HG03039 (cell line): ENCODE results near the gene SRP54.
"Not testable (repeated sequence)": the region's sequence is repeated elsewhere in the genome, so short reads cannot be mapped to it uniquely, and the experiment has no call there.

Source experiments
- ATAC-seq: cut with Tn5 transposase; IDR thresholded peaks from one replicate; pipeline ENCODE4 v1.9.1; 2021; ENCODE audit warnings: mild to moderate bottlenecking, moderate library complexity; ENCODE audit not compliant: unreplicated experiment

The SRP54 gene

DNA sequence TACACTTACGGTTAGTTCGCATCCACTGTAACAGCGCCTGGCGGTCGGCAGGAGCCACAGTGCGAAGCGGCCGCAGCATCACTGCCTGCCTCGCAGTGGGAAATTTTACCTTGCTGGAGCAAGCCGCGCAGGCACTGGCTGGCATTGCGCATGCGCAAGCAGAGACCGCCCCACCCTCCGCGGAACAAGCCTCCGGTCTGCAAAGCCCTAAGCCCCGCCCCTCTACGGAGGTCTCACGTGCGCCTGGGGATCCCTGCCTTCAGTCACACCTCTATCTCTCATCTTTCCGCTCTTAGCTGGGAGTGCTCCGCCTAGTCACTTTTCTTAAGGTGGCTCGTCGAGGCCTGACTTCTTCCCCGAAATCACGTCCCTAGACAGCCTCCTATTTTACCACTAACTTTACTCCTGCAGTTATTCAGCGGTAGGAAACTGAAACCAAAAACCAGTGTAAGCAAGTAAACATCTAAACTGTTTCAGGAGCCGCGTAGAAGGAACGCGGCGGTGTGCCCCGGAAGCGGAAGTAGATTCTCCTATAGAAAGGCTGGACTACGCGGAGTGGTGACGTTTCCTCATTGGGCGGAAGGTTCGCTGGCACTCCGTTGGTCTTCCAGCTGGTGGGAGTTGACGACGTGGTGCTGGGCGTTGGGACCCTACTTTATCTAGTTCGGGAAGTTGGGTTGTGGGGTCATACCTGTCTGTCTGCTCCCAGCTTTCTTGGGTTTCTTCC is at the start of gene SRP54:
Gene SRP54, plus strand, starts transcription at position 572 of the 727 bp plus-strand sequence. CDS start 13,718 bp downstream, outside the sequence.
- ATAC-seq = peak; percentile 77

DNA sequence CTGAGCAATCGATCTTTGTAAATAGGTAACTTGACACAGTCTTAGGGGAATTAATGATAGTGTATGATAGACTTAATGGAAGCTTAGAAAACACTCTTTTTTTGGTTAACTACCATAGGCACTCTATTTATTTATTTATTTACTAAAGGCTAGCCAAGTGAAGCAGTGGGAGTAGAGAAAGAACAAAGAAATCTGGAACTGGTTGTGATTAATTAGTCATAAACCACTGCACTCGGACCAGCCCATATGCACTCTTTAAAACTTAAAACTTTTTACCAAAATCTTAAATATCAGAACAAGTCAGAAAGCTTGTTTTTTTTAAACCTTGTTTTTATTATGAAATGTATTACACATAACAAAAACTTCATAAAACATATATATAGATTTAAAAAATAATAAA is 49.5 kb upstream of the SRP54 start:
- no peak for ATAC-seq

DNA sequence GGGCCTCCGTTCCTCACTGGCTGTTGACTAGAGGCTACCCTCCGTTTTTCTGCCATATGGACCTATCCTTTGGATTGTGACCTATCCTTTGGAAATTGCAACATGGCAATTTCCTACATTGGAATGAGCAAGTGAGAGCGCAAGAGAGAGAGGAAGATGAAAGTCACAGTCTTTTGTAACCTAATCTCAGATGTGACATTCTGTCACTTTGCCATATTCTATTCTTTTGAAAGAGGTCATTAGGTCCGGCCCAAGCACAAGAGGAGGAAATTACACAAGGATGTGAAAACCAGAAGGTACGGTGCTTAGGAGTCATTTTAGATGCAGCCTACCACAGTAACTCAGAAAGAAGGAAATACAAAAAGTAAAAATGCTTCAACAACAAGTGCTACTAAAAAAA is 47.3 kb upstream of the SRP54 start:
- ATAC-seq = no peak

DNA sequence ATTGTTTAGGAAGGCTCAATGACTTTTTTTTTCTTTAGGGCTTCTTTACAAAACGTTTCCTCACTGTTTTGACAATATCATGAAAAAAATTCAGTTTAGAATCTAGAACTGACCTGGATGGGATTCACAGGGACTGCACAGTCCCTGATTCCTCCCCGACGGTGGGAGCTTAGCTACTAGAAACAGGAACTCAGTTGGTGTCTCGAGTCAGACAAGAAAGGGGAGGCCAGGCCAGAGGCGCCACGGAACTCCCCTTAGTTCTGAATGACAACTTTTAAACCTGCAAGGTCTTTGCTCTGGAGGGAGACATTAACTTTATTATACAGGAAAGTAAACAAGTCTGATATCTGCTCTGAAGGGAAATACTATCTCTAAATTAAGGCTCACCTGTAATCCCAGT is 45.4 kb upstream of the SRP54 start:
- no peak for ATAC-seq

DNA sequence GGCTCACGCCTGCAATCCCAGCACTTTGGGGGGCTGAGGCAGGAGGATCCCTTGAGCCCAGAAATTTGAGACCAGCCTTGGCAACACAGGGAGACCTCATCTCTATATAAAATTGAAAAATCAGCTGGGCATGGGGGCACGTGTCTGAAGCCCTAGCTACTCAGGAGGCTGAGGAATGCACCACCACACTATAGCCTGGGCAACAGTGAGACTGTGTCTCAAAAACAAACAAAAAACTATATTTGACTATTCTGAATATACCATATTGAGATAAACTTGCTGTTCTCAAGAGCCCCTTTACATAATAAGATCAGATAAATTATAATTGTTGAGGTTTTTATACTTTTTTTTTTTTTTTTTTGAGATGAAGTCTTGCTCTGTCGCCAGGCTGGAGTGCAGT is 44.9 kb upstream of the SRP54 start:
- no peak for ATAC-seq

DNA sequence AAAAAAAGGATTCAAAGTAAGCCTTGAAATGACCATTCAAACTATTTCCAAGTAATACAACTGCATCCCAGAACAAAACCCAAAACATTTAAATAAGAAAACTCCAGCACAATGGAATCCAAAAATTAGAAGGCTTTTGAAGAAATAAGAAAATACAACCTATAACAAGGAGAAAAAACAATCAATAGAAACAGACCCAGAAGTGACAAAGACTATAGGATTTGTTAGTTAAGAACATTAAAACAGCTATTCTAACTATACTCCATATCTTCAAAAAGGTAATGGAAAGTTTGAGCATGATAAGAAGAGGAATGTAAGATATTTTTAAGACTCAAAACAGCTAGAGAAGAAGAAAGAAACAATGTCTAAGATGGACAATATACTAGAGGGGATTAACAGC is 39.3 kb upstream of the SRP54 start:
- ATAC-seq = no peak

DNA sequence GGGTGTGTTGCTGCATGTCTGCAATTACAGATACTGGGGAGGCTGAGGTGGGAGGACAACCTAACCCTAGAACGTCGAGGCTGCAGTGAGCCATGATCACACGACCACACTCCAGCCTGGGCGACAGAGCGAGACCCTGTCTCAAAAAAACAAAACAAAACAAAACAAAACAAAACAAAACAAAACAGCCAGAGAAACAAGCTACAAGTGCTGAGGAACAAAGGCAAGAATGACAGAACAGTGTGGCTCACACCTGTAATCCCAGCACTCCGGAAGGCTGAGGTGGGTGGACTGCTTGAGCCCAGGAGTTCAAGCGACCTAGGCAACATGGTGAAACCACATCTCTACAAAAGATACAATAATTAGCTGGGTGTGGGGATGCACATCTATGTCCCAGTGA is 38.0 kb upstream of the SRP54 start:
- ATAC-seq = no peak

DNA sequence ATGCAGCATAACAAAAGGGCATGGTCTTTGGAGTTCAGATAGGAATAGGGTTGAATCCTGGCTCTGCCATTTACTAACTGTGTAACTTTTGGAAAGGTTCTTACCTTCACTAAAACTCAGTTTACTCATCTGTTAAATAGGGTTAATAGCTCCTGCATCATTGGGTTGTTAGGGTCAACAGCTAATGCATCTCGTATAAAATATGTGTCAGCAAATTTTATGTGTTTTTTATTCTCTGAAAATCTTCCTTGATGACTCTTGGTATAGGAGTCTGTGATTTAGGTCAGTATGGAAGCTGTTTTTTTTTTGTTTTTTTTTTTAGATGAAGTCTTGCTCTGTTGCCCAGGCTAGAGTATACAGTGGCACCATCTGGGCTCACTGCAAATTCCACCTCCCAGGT is 36.1 kb upstream of the SRP54 start:
- ATAC-seq = no peak

DNA sequence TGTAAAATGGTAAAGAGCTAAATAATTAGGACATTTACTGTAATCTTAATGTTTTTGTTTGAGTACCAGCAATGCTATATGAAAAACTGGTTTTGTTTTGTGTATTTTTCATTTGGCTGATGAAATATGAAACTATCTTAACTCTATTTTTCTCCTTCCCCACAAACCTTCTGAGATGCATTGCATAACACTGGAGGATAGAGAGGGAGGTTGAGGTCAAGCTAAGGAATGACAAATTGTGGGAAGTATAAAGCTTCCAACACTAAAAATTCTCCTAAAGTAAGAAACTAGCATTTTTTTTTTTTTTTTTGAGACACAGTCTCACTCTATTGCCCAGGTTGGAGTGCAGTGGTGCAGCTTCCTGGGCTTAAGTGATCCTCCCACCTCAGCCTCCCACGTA is 31.5 kb upstream of the SRP54 start:
- no peak for ATAC-seq

DNA sequence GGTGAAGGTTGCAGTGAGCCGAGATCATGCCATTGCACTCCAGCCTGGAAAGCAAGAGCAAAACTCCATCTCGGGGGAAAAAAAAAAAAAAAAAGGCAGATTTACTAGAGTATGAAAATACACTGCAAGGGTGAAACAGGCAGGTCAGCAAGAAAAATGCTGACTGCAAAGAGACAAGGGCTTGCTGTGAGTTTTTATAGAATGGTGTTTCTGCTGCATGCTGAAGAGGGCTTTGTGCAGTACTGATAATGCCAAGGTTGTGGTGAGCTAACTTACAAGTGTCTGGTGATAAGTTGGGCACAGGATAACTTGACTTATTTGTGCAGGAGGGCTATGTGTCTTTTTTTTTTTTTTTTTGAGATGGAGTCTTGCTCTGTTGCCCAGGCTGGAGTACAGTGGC is 25.9 kb upstream of the SRP54 start:
- no peak for ATAC-seq

DNA sequence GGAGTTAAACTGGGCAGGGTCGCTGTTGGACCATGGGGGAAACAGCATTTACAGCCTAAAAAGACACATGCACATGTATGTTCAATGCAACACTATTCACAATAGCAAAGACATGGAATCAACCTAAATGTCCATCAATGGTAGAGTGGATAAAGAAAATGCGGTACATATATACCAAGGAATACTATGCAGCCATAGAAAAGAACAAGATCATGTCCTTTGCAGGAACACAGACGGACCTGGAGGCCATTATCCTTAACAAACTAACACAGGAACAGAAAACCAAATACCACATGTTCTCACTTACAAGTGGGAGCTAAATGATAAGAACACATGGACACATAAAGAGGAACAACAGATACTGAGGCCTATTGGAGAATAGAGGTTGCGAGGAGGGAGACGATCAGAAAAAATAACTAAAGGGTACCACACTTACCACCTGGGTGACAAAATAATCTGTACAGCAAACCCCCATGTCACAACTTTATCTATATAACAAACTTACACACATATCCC is 25.0 kb upstream of the SRP54 start:
- ATAC-seq = no peak

DNA sequence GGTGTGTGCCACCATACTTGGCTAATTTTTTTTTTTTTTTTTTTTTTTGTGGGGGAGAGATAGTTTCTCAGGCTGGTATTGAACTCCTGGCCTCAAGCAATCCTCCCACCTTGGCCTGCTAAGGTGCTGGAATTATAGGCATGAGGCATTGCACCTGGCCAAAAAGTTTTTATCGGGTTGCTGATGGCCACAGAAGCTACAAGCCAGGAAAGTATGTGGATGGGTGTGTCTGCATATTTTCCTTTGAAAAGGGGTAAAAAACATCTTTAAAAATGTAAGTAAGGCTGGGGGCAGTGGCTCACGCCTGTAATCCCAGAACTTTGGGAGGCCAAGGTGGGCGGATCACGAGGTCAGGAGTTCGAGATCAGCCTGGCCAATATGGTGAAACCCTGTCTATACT is 20.7 kb upstream of the SRP54 start:
- not testable (repeated sequence) for ATAC-seq

DNA sequence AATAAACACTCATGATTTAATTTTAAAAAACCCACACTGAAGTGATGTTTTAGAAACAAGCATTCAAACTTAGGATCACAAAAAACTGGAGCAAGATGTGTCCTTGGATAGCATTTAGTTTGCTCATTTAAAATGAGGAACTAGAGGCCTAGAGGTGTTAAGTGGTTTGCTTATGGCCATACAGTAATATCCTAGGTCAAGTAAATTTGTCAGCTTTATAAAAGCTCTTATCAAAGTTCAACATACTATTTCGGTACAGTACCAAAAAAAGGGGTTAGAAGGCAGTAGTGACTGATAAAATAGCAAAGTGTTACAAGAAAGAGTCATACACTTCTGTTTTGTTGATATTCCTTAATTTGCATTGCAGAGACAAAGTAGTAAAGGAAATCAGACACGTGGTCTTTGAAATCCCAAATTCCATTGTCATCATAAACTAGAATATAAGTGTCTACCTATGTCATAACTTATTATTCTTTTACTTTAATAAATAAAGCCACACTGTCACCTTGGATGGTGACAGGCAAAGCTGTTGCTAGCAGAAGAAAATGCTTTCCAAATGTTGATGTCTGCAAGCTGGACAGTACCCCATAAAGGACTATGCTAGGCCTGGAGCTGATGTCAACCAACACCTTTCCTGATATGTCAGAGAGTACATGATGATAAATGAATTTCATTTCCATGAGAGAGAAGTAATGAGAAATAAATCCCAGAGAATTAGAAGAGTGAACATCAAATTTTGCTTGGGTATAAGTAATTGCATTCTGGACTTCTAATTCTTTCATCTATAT is 17.6 kb upstream of the SRP54 start:
- no peak for ATAC-seq

DNA sequence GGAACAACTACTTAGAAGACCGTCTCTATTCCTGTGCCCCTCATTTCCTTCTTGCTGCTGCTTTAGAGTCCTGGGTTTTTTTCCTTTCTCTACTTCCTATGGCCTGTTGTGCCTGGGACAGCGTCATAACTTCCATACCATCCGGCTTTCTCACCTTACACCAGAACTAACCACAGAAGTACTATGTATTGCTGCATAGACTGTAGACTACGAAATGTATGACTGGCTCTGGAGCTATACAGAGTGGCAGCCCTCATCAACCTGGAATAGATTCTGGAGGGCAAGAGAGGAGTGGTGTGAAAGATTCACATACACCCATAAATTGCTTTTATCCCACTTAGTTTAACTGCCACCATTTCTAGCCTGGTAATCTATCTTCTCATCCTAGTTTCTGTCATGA is 16.9 kb upstream of the SRP54 start:
- ATAC-seq = no peak

DNA sequence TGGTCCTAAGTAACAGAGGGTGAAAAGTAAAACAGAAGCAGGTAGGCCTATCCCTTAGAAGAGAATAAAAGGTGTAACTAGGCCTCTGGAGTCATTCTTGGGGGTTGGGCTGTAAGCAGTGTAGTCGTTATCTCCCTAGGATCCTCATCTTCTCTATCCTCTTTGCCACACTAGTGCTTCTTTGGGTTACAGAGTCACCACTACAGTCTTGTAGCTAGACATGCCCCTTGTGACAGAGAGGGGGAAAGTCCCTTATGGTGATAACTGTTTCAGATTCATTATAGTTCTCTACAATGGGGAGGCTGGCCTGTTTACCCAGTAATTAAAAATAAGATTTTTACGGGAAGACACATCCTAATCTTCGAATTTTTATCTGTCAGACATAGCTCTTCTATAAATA is 16.4 kb upstream of the SRP54 start:
- ATAC-seq = peak; percentile 87

DNA sequence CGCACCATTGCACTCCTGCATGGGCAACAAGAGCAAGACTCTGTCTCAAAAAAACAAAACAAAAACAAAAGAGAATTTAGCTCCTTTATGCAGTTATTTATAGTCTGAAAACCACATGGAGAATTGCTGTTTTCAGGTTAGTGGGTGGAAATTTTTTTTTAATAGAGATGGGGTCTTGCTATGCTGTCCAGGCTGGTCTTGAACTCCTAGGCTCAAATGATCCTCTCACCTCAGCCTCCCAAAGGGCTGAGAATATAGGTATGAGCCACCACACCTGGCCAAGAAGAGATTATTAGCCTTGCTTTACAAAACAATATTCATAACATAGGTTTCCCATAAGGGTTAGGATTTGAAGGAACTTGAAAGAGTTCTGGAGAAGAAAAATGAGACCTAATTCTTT is 12.1 kb upstream of the SRP54 start:
- no peak for ATAC-seq

DNA sequence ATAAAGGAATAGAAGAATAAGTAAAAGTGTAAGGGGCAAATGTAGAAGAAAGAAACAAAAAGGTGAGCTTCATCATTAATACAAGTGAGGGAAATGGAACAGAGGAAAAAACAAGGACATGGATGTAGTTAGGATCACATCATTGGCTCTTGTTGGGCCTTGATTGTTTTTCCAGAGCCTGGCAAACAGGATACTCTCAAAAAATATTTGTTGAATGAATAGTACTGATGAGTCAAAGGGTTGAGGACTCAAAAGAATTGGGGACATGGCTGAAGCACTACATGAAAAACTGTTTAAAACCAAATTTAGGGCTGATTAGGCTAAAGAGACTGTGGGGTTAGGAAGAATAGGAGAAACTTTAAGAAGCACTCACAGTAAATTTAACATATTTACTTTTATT is 11.4 kb upstream of the SRP54 start:
- ATAC-seq = no peak

DNA sequence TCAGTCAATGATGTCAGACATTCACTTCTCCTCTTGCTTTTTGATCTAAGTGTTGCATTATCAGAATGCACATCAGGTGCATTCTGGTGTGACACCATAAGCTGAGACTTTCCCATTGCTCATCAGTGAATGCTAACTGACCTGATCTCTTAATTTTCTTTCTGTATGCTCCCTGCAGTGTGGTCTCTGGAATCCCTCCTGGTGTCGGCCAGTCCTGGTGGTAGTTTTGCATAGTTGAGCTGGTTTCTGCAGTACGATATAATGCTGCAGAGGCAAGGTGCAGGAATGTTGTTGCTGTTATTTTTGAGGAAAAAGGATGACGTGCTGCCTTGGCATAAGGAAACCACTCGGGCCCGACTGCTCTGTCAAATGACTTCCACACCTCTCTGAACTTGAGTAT is 11.0 kb upstream of the SRP54 start:
- no peak for ATAC-seq

DNA sequence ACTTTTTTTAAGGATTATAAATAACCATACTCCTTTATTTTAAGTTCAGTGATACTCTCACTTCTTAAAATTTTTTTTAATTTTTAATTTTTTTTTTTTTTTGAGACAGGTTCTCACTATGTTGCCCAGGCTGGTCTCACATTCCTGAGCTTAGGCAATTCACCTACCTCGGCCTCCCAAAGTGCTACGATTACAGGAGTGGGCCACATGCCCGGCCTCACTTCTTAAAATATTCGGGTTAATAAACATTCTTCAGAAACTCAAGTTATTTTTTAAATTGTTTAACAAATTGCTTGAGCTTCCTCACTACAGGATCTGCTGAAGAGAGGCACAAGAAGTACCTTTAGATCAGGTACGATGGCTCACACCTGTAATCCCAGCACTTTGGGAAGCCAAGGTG is 4.3 kb upstream of the SRP54 start:
- ATAC-seq = no peak

DNA sequence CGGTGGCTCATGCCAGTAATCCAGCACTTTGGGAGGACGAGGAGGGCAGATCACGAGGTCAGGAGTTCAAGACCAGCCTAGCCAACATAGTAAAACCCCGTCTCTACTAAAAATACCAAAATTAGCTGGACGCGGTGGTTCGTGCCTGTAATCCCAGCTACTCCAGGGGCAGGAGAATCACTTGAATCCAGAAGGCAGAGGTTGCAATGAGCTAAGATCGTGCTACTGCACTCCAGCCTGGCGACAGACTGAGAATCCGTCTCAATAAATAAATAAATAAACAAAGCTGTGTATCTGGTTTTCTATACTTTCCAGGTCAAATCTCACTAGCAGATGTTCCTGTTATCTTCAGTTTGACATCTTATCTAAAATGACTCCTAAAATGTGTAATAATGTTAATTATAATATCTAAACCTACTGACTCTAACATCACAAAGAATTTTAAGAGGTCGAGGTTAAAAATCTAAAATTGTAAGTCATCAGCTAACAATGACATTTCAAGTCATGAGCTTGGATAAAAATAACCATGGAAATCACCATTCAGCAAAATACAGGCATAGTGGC is 2.4 kb upstream of the SRP54 start:
- no peak for ATAC-seq

DNA sequence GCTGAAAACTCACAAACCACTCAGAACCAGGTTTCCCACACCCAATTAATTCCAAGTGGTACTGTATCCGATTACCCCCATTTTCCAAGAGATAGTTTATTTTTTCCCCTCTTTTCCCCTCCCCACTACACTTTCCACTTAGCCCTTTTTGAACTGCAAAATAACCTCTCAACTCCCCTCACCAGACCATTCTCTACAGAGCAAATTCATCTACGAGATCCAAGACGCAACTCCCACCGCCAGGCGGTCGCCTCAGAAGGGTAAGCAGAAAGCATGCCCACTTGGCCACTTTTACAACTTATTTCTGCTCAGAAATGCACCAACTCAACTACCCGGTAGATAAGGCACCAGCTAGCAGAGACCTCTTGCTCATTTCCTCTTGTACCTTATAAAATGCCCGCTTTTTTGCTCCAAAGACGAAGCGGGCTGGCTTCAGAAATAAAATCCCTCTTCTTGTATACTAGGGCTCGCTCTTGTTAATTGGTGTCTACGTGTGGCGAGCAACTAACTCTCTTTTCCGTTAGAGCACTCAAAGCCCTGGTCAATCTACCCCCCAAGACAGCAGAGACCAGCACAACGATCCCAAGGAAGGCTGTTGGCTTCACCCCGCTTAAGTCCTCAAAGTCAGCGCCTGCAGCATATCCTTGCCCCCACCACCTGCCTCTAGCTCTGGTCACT is 910 bp upstream of the SRP54 start:
- ATAC-seq = no peak
